ENCODE measurements around the gene DAAM2.

GRCh38 chr6:39950125-39950720, 158.0 kb downstream of the DAAM2 start:
- TF ChIP-seq CTCF (IDR thresholded peaks at IDR 0.05) (no peak), POLR2AphosphoS5 (IDR thresholded peaks at IDR 0.05) (no peak), POLR2A (IDR thresholded peaks at IDR 0.05) (no peak)
